RWPE2 (cell line): ENCODE results near the gene OR5K3.

Experiments
- ATAC-seq: fragments of 200-7000 bp; cut with Tn5 transposase; 3 replicates; pipeline ENCODE4 v1.9.1; 2021; ENCODE audit warnings: low read depth
- DNase-seq: peaks from one replicate; pipeline ENCODE4 v3.0.0-alpha.2; 2020; ENCODE audit warnings: low spot score
- H3K27ac ChIP-seq: fragments of 450-650 bp; 2 replicates; pipeline ENCODE4 v1.5.1; 2017; ENCODE audit warnings: mild to moderate bottlenecking; ENCODE audit not compliant: poor library complexity, severe bottlenecking
- H3K27me3 ChIP-seq: fragments of 250-450 bp; sonication (Bioruptor Pico); 2 replicates; pipeline ENCODE4 v1.5.1; 2021; ENCODE audit warnings: mild to moderate bottlenecking, moderate library complexity; ENCODE audit not compliant: insufficient read depth, poor library complexity, severe bottlenecking
- H3K36me3 ChIP-seq: fragments of 250-450 bp; sonication (Bioruptor Pico); 2 replicates; pipeline ENCODE4 v1.5.1; 2020; ENCODE audit warnings: low read depth, mild to moderate bottlenecking, moderate library complexity
- H3K4me1 ChIP-seq: fragments of 250-450 bp; sonication (Bioruptor Pico); 2 replicates; pipeline ENCODE4 v1.5.1; 2021; ENCODE audit warnings: mild to moderate bottlenecking, moderate library complexity; ENCODE audit not compliant: insufficient read depth, poor library complexity, severe bottlenecking
- H3K4me3 ChIP-seq: fragments of 250-450 bp; sonication (Bioruptor Pico); 2 replicates; pipeline ENCODE4 v1.5.1; 2021; ENCODE audit warnings: mild to moderate bottlenecking, moderate library complexity; ENCODE audit not compliant: severe bottlenecking
- H3K9me3 ChIP-seq: fragments of 250-450 bp; sonication (Bioruptor Pico); 2 replicates; pipeline ENCODE4 v1.5.1; 2021; ENCODE audit warnings: mild to moderate bottlenecking, moderate library complexity; ENCODE audit not compliant: severe bottlenecking
- TF ChIP-seq, protein P1 (sequence below): fragments of 450-650 bp; IDR thresholded peaks from one replicate; pipeline ENCODE4 v1.5.1; 2017; ENCODE audit warnings: mild to moderate bottlenecking, moderate library complexity; ENCODE audit not compliant: poor library complexity, severe bottlenecking

OR5K3 gene

GRCh38 chr3:98404010-98404409 lies 13.5 kb downstream of the OR5K3 start:
- Histone ChIP-seq H3K36me3 (no peaks in the 10 kb centered on the region), H3K9me3 (no peaks in the 10 kb centered on the region), H3K4me3 (no peak overlapping the region), H3K4me1 (no peaks in the 10 kb centered on the region), H3K27ac (no peak overlapping the region), H3K27me3 (no peaks in the 10 kb centered on the region)
- no peak for ATAC-seq
- TF ChIP-seq, protein P1, sequence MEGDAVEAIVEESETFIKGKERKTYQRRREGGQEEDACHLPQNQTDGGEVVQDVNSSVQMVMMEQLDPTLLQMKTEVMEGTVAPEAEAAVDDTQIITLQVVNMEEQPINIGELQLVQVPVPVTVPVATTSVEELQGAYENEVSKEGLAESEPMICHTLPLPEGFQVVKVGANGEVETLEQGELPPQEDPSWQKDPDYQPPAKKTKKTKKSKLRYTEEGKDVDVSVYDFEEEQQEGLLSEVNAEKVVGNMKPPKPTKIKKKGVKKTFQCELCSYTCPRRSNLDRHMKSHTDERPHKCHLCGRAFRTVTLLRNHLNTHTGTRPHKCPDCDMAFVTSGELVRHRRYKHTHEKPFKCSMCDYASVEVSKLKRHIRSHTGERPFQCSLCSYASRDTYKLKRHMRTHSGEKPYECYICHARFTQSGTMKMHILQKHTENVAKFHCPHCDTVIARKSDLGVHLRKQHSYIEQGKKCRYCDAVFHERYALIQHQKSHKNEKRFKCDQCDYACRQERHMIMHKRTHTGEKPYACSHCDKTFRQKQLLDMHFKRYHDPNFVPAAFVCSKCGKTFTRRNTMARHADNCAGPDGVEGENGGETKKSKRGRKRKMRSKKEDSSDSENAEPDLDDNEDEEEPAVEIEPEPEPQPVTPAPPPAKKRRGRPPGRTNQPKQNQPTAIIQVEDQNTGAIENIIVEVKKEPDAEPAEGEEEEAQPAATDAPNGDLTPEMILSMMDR = no peak
- no peak for DNase-seq

GRCh38 chr3:98406034-98406433 lies 15.6 kb downstream of the OR5K3 start:
- Histone ChIP-seq H3K4me1 (no peaks in the 10 kb centered on the region), H3K27ac (no peak overlapping the region), H3K4me3 (no peak overlapping the region), H3K36me3 (no peaks in the 10 kb centered on the region), H3K9me3 (no peaks in the 10 kb centered on the region), H3K27me3 (no peaks in the 10 kb centered on the region)
- DNase-seq = no peak
- TF ChIP-seq, protein P1 = no peak
- ATAC-seq = no peak

- H3K27ac ChIP-seq = no peak overlapping the region
- no peak overlapping the region for H3K4me3 ChIP-seq
- H3K4me1 ChIP-seq = no peaks in the 10 kb centered on the region
- no peaks in the 10 kb centered on the region for H3K27me3 ChIP-seq
- no peak for ATAC-seq
- H3K9me3 ChIP-seq = peaks cover 10% of the 10 kb centered on the region
- TF ChIP-seq, protein P1 = no peak
- H3K36me3 ChIP-seq = no peaks in the 10 kb centered on the region
- no peak for DNase-seq
These were observed 42.1 kb downstream of the OR5K3 start for GRCh38 chr3:98432575-98432974.

DNA sequence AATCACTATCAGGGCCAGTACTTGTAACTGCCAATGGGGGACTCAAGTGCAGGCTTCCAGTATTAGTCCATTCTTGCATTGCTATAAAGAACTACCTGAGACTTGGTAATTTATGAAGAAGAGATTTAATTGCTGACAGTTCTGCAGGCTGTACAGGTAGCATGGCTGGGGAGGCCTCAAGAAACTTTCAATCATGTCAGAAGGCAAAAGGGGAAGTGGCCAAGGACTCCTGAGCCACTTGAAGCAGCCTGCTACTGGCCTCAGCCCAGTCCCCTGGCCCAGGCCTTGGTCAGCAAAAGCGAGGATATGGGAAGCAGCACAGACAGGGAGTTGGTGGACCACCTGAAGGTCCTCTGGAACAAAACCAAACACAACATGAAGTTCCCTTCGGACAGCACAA lies 43.3 kb downstream of the OR5K3 start:
- TF ChIP-seq, protein P1 = no peak

GRCh38 chr3:98434412-98434811 lies 43.9 kb downstream of the OR5K3 start:
- H3K27ac ChIP-seq = no peak overlapping the region
- H3K9me3 ChIP-seq = peaks cover 10% of the 10 kb centered on the region
- no peaks in the 10 kb centered on the region for H3K4me1 ChIP-seq
- H3K27me3 ChIP-seq = no peaks in the 10 kb centered on the region
- no peak for ATAC-seq
- no peak overlapping the region for H3K4me3 ChIP-seq
- TF ChIP-seq, protein P1 = no peak
- no peaks in the 10 kb centered on the region for H3K36me3 ChIP-seq
- DNase-seq = no peak

More for the DNA sequence above, 43.3 kb downstream of the OR5K3 start:
- Histone ChIP-seq H3K9me3 (peaks cover 10% of the 10 kb centered on the region), H3K4me1 (no peaks in the 10 kb centered on the region), H3K4me3 (no peak overlapping the region), H3K27me3 (no peaks in the 10 kb centered on the region), H3K27ac (no peak overlapping the region), H3K36me3 (no peaks in the 10 kb centered on the region)
- DNase-seq = no peak
- ATAC-seq = no peak
